PC-3 (cell line): ENCODE measurements around the gene GBX1. TPM values are rescaled to one million over a fixed set of nuclear protein-coding genes. Genes with fewer than 3 reads are reported as not detected.
A peak's percentile ranks its signal among the peaks of the same experiment; 100 is the strongest.

Experiments used
- ATAC-seq: fragments of 200-7000 bp; cut with Tn5 transposase; 2 replicates; pipeline ENCODE4 v1.9.1; 2020; ENCODE audit warnings: mild to moderate bottlenecking, moderate library complexity
- BruUV-seq: library from RNA; stranded (reverse); fragments of 400-500 nt; replicated peaks from 2 replicates; lab custom pipeline; 2021; lab: Mats Ljungman, UMichigan
- CTCF ChIA-PET: fragments of 300-600 bp; sonication (Branson Sonifier 250); formaldehyde crosslinking; loops from one replicate; lab custom pipeline; 2022; ENCODE audit warnings: antibody characterized with exemption; lab: Charles Lee
- POLR2A ChIA-PET: fragments of 300-600 bp; sonication (Branson Sonifier 250); formaldehyde crosslinking; loops from one replicate; lab custom pipeline; 2022; ENCODE audit warnings: antibody characterized with exemption; ENCODE audit not compliant: unreplicated experiment; lab: Charles Lee
- DNase-seq: peaks from one replicate; pipeline ENCODE4 v3.0.0-alpha.2; 2015
- H2AFZ ChIP-seq: fragments of 300-600 bp; sonication (generic); 2 replicates; pipeline ENCODE4 v1.6.0; 2016; ENCODE audit warnings: antibody characterized with exemption, low read length
- H3F3A ChIP-seq: fragments of 300-600 bp; sonication (generic); one replicate; pipeline ENCODE4 v1.6.0; 2017; ENCODE audit warnings: antibody characterized with exemption, low read length, control low read depth, mild to moderate bottlenecking; ENCODE audit not compliant: unreplicated experiment
- H3K27ac ChIP-seq: fragments of 300-600 bp; sonication (generic); 2 replicates; pipeline ENCODE4 v1.5.1; 2016; ENCODE audit warnings: mild to moderate bottlenecking, low read length
- H3K27me3 ChIP-seq: fragments of 300-600 bp; sonication (generic); 2 replicates; pipeline ENCODE4 v1.6.1; 2016; ENCODE audit warnings: low read length, mixed read lengths
- H3K36me3 ChIP-seq: fragments of 300-600 bp; sonication (generic); 2 replicates; pipeline ENCODE4 v1.6.1; 2016; ENCODE audit warnings: low read depth, mixed run types, low read length, mixed read lengths
- H3K4me1 ChIP-seq: fragments of 300-600 bp; sonication (generic); 2 replicates; pipeline ENCODE4 v1.5.1; 2016; ENCODE audit warnings: low read length; ENCODE audit not compliant: insufficient read depth
- H3K4me2 ChIP-seq: fragments of 300-600 bp; sonication (generic); 2 replicates; pipeline ENCODE4 v1.6.0; 2016; ENCODE audit warnings: low read length
- H3K4me3 ChIP-seq: fragments of 300-600 bp; sonication (generic); 2 replicates; pipeline ENCODE4 v1.5.1; 2016; ENCODE audit warnings: mild to moderate bottlenecking, low read length, mixed read lengths
- H3K79me2 ChIP-seq: fragments of 300-600 bp; sonication (generic); 2 replicates; pipeline ENCODE4 v1.6.1; 2017; ENCODE audit warnings: low read length, mixed read lengths
- H3K9ac ChIP-seq: fragments of 300-600 bp; sonication (generic); 2 replicates; pipeline ENCODE4 v1.6.0; 2016; ENCODE audit warnings: mild to moderate bottlenecking, low read length
- H3K9me2 ChIP-seq: fragments of 300-600 bp; sonication (generic); replicated peaks from 2 replicates; pipeline ENCODE4 v1.6.1; 2016; ENCODE audit warnings: mixed run types, low read length, mixed read lengths
- H3K9me3 ChIP-seq: fragments of 300-600 bp; sonication (generic); 2 replicates; pipeline ENCODE4 v1.6.1; 2016; ENCODE audit warnings: low read length, mixed read lengths
- H4K20me1 ChIP-seq: fragments of 300-600 bp; sonication (generic); 2 replicates; pipeline ENCODE4 v1.6.1; 2016; ENCODE audit warnings: low read length, mixed read lengths
- CTCF ChIP-seq: fragments of 300-600 bp; sonication (generic); conservative IDR thresholded peaks from 2 replicates; pipeline ENCODE4 v1.5.1; 2017; ENCODE audit warnings: antibody characterized with exemption, low read depth, mild to moderate bottlenecking, low read length
- EZH2 ChIP-seq: fragments of 300-600 bp; sonication (generic); IDR thresholded peaks from one replicate; pipeline ENCODE4 v1.6.1; 2017; ENCODE audit warnings: antibody characterized with exemption, mild to moderate bottlenecking, low read length; ENCODE audit not compliant: unreplicated experiment
- EZH2phosphoT487 ChIP-seq: fragments of 300-600 bp; sonication (generic); IDR thresholded peaks from 2 replicates; pipeline ENCODE4 v1.6.1; 2018; ENCODE audit warnings: mild to moderate bottlenecking, antibody characterized with exemption, low read length, borderline replicate concordance
- intact Hi-C: fragments of 100-400 bp; cut with micrococcal nuclease; formaldehyde crosslinking; loops from 2 replicates; pipeline ENCODE4 v1.9.0; 2023
- total RNA-seq: library from RNA; depleted of rRNA; stranded (reverse); fragments of >200 nt; gene quantifications from 2 replicates; pipeline ENCODE4 v1.2.3, GENCODE V29; 2014

Gene GBX1
- total RNA-seq, 1 experiment from 2014 or later, result not detected

GRCh38 chr7:151113344-151114150 lies 53.9 kb downstream of the GBX1 start:
- Histone ChIP-seq H4K20me1 (peaks cover 23% of the 10 kb centered on the region; the same call in 1 of the 2 replicates), H3K4me1 (peaks cover 28% of the 10 kb centered on the region), H3K4me2 (peak overlapping the region; percentile 84), H3K79me2 (peaks cover 45% of the 10 kb centered on the region), H3K9me2 (no peaks in the 10 kb centered on the region), H2AFZ (no peak overlapping the region; the same call in 1 of the 2 replicates), H3K9ac (no peak overlapping the region), H3K9me3 (no peaks in the 10 kb centered on the region), H3K4me3 (peak overlapping the region; percentile 52), H3F3A (peaks cover 7% of the 10 kb centered on the region), H3K36me3 (no peaks in the 10 kb centered on the region), H3K27ac (peak overlapping the region; percentile 49), H3K27me3 (no peaks in the 10 kb centered on the region)
- ATAC-seq (peak; percentile 50), DNase-seq (peak; percentile 88)
- intact Hi-C loops, result loop anchor here (1.0 to 10.0 kb wide), 4 partner anchors 24 to 216 kb away; partner anchors contain the start of gene KCNH2
- ChIA-PET CTCF (interaction anchor here (0.6 to 0.7 kb wide), 4 partner anchors 51 to 191 kb away, joined by 3 to 5 read pairs (median 4); no protein-coding TSS in a partner anchor), POLR2A (interaction anchor here (0.6 kb wide), 2 partner anchors 51 to 346 kb away, joined by 3 to 4 read pairs; no protein-coding TSS in a partner anchor)
- TSS peak; percentile 34 for BruUV-seq
- TF ChIP-seq CTCF, result no peak
- TF ChIP-seq EZH2phosphoT487, result no peak
- TF ChIP-seq EZH2, result no peak

GRCh38 chr7:151110941-151111645 lies 56.4 kb downstream of the GBX1 start:
- no peak overlapping the region for H3K9ac ChIP-seq
- no peak overlapping the region for H3K4me3 ChIP-seq
- H3K36me3 ChIP-seq, result no peaks in the 10 kb centered on the region
- peak; percentile 54 for ATAC-seq
- no TSS peak for BruUV-seq
- H3K79me2 ChIP-seq, result peaks cover 32% of the 10 kb centered on the region
- H3F3A ChIP-seq, result peaks cover 7% of the 10 kb centered on the region
- peak; percentile 81 for DNase-seq
- H3K27me3 ChIP-seq, result no peaks in the 10 kb centered on the region
- no peak overlapping the region for H2AFZ ChIP-seq
- ChIA-PET CTCF (interaction anchor here (1.4 to 1.9 kb wide), 2 partner anchors 48 to 83 kb away, joined by 10 to 12 read pairs; partner anchors contain the start of gene ABCB8), POLR2A (no interaction called here)
- H3K27ac ChIP-seq, result no peak overlapping the region
- H3K4me1 ChIP-seq, result peaks cover 24% of the 10 kb centered on the region
- no peaks in the 10 kb centered on the region for H3K9me2 ChIP-seq
- H4K20me1 ChIP-seq, result peaks cover 17% of the 10 kb centered on the region; the same call in 1 of the 2 replicates
- H3K4me2 ChIP-seq, result no peak overlapping the region
- TF ChIP-seq CTCF (peak; percentile 79), EZH2phosphoT487 (no peak)
- intact Hi-C loops, result loop anchor here (1.0 to 10.0 kb wide), 4 partner anchors 34 to 214 kb away; partner anchors contain the start of genes ABCB8 and KCNH2
- H3K9me3 ChIP-seq, result no peaks in the 10 kb centered on the region
